GM21390 (cell line): ENCODE data around the gene MAPK1IP1L.

Experiments
- ATAC-seq: cut with Tn5 transposase; IDR thresholded peaks from one replicate; pipeline ENCODE4 v1.9.1; 2021; ENCODE audit not compliant: unreplicated experiment

MAPK1IP1L gene

DNA sequence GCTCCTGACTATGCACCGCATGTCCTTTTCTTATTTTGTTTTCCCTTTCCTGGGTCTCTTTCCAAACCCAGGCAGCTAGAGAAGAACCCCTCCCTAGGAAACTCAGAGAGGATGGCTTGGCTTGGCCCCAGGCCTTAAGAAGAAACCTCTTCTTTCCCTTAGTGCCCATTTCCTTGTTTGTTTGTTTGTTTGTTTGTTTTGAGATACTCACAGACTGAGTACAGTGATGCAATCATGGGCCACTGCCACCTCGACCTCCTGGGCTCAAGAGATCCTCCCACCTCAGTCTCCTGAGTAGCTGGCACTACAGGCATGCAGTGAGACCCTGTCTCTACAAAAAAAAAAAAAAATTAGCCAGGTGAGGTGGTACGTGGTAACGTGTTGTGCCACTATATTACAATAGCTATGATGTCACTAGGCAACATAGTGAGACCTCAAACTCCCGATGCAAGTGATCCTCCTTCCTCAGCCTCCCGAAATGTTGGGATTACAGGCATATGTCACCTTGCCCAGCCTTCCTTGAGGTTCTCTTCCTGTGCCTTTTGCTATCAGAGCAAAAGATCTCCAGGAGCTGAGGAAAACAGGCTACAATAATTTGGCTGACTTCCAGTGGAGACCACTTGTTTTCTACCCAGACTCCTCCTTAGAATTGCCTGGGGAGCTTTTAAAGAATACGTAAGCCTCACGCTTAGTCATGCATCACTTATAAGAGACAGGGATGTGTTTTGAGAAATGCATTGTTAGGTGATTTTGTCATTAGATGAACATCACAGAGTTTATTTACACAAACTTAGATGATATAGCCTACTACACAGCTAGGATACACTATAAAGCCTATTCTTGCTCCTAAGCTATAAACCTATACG, 43.1 kb downstream of the MAPK1IP1L start:
- ATAC-seq, result no peak

DNA sequence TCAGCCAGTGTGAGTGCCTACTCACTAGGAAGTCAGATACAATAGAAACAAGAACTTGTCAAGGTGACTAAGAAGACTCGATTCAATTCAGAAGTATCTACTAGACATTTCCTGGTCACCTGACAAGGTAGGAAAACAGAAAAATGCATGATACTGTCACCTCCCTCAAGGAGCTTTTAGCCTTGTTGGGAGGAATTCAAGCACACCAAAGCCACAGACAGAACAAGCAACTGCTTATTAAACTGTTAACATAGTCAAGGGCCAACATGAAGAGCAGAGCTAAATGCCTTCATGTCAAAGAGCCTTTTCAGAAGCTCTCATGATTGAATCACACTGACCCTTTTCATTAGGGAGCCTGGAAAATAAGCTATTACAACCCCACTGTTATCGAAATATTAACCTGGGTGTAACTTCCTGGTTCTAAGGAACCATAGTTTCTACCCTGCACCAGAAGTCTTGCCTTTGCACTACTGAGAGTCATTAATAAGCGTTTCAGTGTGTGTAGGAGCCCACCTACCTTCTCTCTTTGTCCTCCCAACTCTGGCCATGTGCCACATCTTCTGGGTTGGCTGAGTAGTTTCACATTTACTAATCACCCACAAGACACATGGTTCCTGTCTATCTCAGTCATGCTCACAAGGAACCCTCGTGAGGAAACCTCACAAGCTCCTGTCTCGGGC, 46.6 kb downstream of the MAPK1IP1L start:
- peak; percentile 60 for ATAC-seq

DNA sequence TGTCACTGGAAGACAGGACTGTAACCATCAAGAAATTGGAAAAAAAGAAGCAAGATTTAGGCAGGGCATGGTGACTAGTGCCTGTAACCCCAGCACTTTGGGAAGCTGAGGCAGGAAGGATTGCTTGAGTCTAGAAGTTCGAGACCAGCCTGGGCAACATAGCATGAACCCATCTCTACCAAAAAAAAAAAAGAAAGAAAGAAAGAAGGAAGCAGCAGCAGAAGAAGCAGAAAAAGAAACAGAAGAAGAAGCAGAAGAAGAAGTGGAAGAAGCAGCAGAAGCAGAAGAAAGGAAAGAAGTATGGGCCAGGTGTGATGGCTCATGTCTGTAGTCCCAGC, 47.1 kb downstream of the MAPK1IP1L start:
- no peak for ATAC-seq

DNA sequence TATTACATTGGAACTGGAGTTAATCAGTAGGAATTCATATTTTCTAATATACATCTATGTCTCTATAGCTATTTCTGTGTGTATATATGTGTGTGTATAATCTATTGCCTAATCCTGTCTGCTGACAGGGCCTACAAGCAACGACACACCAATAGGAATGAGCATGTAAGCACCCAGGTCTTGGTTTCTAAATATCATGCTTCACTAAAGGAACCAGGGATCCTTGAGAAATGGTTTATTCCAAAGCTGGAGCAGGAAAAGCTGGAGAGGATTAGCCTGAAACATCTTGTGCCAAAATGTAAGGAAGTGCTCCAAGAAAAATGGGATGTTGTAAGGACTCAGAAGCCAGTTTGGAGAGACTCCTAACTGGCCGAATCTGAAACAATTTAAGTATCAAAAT, 48.3 kb downstream of the MAPK1IP1L start:
- ATAC-seq, result no peak

DNA sequence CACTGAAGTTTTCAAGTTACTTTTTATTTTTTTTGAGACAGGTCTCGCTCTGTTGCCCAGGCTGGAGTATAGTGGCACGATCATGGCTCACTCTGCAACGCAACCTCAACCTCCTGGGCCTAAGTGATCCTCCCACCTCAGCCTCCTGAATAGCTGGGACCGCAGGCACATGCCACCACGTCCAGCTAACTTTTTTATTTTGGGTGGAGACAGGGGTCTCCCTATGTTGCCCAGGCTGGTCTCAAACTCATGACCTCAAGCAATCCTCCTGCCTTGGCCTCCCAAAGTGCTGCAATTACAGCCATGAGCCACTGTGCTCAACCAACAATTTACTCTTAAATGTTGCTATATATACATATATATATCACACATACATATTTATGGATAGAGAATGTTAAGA, 50.3 kb downstream of the MAPK1IP1L start:
- no peak for ATAC-seq

DNA sequence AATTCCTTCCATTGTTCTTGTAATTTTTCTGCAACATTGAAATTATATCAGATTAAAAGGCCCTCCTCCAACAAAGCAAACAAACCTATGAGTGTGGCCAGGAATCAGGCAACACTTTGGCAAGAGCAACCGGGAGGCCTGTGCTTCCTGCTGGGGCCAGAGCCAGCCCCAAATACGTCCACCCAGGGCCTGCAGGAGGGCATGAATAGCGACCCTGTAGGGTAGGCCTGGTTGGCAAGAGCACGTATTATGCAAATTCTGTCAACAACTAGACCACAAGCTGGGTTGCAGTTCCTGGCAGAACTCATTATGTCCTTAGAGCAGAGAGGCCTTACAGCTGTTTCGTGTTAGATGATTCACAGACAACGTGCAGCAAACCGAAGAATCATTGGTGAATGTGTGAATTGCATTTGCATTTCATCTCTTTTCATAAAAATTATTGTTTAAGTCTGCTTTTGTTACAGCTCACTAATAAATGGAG, 50.7 kb downstream of the MAPK1IP1L start:
- peak; percentile 63 for ATAC-seq

DNA sequence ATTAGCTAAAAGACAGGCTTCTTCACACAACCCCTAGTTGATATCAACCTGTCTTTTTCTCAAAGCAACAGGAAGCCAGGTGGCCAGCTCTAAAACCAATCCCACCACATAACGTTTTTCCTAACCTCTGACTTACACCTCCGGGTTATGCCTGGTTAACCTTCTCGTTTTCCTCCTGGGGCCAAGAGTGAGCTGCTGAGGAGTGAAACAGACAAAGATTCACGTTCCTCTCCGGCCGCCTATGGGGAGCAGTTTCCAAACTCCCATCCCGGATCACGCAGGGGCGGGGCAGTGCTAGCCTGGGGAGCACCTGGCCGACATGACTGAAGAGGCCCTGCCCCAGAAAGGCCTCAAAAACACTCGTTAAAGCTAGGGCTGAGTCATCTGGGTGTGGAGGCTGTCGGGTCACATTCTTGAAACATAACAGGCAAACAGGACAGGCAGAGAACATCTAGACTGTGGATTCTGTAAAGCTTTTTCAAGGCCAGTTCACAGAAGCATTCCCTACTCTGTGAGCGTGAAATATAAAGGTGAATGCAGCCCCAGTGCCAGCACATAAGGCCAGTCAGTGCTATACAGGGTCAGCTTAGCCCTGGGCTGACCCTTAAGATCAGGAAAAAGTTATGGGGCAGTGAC, 51.7 kb downstream of the MAPK1IP1L start:
- ATAC-seq, result peak; percentile 36

DNA sequence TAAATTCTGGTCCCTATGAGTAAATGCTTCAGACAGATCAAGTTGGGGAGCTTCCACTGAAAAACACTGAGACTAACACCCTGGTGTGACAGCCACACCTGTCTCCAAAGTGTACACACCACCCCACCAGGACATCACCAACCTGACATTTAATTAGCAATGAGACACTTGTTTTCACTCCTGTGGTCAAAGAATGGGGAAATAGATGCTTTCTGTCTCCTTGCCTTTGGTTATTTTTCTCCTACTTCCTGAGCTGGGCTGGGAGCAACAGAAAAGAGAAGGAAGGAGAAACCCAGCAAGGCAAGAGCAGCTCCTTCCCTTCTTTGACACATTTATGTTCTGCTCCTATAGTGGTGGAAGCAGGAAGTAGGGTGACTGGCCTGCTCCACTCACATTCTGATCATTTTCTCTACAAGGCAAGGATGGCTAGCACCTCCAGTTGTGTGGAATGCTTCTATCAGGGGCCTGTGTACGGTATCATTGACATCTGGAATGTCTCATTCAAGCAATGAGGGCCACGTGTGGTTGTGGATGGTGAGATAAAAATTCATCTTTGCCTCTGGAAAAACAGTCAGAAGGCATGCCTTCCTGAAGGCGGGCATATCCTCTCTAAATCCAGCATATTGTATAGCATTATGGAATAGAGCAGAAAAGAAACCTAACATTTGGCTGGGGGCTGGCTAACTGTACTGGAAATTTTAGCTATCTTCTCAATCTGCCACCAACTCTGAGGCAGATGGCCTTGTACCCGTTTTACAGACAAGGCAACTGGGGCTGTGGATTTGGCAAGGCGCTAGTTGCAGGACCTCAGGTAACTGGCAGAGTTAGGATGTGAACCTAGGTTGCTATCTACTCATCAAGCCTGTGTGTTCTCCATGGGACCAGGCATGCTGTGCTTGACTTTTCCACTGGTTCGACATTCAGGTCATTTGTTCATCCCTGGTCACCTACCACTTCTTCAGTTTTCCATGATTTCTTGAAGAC, 52.8 kb downstream of the MAPK1IP1L start:
- ATAC-seq, result no peak

DNA sequence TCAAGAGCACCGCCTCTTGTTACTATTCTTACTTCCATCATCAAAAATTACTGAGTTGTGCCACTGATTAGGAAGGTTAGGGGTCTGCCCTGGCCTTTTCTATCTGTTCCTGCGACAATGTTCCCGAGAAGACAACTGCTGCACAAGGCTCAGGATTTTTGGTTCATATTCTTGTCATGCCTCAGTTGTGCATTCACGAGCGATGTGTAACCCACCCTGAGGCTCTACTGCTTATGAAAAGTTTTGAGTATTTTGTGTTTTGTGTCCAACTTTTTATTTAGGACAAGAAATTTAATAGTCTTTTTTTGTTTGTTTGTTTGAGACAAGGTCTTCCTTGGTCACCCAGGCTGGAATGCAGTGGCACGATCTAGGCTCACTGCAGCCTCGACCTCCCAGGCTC, 54.5 kb downstream of the MAPK1IP1L start:
- no peak for ATAC-seq

DNA sequence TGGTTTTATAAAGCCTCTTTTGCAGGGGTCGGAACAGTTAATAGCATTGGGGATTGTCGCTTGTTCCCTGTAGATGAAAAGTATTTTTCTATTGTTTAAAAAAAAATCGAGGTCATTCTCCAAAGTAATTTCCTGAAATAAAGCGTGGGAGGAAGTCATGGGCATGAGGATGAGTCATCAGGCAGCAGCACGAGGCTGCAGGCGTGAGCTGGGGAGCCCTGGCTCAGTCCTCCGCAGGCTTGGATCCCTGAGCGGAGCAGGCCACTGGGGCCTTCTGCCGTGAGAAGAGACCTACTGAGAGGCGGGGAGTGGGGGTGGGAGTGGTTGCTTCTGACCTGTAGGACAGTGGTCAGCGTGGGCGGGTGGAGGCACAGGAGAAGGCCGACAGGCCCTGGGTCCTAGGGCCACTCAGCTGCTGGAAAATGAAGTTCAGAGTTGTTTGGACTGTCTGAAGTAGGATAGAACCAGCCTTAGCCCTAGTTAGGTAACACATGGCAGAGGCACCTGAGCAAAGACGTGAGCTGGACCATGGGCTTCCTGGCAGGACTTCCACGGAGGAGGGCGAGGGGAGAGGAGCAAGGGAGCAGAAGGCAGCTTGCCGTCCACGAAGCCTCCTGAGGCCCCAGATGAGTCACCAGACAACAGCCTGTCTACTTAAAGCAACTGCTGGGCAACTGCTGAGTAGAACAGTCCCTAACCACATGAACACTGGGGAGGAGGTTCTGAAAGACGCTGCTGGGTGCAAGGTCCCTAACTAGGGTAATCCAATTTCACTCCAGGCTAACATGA, 56.5 kb downstream of the MAPK1IP1L start:
- ATAC-seq, result no peak

DNA sequence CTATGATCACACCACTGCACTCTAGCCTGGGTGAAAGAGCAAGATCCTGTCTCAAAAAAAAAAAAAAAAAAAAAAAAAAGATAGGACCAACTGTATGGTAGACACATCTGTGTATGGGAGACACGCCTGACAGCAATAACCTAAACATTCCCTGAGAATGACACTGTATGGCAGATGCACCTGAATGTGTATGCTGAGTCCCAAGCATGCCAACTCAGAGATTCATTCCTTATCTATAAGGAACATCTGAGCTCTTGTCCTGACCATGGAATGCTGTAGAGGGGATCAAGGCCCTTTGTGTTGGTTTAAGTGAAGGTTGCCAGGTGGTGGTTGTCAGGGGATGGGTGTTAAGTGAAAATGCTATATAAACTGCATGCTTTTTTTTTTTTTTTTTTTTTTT, 58.4 kb downstream of the MAPK1IP1L start:
- no peak for ATAC-seq

DNA sequence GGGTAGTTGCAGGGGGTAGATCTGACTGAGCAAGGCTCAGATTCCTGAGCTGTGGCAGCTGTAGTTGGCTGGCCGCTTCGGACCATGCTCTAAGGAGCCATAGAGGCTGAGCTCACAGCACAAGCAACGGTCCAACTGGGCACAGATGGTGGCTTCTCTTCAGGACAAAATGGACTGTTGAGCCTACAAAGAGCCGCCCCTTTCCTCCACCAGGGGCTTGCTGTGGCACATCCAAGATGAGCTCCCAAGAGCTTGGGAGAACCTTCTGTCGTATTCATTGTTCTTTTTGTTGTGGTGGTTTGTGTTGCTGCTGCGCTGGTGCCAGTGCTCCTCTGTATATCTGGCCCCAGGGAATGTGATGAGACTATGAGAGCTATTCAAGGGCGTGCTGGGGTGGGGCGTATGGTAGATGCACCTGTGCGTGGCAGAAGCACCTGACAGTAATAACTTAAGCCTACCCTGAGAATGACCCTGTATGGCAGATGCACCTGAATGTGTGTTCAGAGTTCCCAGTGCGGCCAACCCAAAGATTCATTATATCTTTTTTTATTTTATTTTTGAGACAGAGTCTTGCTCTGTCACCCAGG, 59.8 kb downstream of the MAPK1IP1L start:
- ATAC-seq, result no peak

DNA sequence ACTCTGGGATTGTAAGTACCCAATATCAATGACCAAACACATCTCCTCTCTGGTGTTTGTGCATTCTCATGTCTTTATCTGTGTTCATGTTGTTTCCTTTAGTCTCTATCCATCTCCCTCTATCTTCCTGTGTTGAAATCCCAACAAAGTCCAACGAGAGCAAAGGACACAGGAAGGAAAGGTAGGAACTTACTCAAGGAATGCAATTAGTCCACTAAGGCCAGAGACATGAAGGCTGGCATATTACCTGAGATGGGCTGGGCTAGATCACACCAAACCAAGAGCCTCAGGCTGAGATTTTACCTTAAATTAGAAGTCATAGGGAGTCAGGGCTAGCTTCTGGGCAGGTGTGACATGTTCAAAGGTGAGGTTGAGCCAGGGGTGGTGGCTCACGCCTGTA, 63.3 kb downstream of the MAPK1IP1L start:
- ATAC-seq, result no peak

DNA sequence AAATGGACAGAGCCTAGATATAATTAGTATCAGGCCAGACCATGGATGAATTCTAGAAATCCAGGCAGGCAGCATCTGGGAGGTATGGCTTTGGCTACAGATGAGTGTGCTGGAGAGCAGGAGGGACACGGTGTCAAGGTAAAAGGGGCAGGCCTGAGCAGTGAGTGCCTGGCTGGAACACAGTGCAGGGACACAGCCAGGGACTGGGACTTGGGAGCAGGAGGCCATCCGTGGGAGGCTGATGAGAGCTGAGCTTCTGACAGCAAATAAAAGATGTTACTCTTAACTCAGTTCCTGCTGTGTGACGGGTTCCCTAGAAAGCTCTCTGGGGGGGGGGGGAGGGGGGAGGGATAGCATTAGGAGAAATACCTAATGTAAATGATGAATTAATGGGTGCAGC, 64.0 kb downstream of the MAPK1IP1L start:
- ATAC-seq, result no peak

DNA sequence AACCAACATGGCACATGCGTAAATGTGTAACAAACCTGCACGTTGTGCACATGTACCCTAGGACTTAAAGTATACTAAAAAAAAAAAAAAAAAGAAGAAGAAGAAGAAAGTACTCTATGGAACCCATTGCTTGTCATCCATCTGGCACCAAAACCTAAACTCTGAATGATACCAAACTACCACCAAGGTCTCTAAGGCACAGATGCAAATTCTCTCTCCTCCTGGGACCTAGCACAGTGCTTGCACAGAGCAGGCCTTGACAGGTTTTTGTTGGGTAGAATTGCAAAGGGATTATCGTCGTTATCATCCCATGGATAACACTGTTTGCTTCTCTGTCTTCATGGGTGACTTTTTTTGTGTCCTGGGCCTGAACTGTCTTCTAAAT, 64.4 kb downstream of the MAPK1IP1L start:
- ATAC-seq, result no peak

DNA sequence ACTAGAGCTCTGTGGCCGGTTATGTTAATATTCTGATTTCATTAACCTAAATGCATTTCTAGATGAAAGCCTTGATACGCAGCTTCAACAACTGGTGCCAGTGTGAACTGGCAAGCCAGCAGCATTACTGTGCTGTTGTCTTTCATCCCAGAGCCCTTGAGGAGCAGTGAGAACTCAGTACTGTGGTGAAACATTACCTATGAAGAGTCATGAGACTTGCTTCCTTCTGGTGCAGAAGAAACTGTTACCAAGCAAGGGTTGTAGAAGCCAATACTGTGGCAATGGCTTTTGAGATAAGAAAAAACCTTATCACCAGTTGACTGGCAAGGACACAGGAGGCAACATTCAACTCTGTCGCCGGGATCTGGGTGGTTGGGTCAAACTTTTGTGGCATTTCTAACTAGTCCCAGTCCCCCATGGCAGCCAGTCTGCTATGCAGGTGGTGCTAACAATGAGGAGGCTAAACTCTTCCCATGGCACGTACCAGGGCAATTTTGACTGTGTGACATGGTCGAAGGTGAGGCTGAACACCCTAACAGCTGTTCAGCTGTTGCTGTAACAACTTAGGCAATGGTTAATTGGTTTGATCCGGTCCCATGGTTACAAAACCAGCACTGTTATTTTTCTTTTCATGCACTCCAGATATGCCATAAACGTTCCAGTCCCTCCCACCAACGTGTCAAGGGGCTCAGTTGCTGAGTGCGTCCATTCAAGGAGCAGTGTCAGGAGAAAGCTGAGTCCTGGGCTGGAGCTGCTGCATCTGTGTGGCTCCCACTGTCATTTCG, 65.0 kb downstream of the MAPK1IP1L start:
- ATAC-seq, result no peak

DNA sequence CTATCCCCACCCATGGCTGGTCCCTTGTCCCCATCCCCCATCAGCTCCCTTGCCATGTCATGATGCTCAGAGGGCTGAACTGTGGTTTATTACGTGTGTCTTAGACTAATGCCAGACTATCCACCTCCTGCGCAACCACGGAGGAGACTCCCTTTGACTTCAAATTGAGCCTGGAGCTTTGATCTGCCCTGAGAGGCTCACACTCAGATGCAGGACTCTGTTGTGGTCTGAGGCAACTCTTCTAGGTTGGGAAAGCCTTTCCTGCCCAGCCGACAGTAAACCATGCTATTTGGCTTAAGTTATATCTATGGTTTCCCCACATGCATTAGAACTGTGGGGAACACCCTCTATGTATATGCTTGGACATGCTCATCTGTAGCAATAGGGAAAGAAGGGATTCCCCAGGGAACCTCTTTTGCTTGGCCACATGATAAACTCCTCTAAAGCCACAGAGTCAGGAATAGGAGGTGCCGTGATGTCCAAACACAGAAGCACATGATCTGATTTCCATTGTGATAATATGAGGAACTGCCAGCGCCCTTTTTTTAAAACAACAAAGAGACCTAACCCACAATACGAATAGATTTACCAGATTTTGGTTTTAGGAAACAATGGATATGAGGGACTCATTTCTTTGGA, 66.5 kb downstream of the MAPK1IP1L start:
- ATAC-seq, result no peak

DNA sequence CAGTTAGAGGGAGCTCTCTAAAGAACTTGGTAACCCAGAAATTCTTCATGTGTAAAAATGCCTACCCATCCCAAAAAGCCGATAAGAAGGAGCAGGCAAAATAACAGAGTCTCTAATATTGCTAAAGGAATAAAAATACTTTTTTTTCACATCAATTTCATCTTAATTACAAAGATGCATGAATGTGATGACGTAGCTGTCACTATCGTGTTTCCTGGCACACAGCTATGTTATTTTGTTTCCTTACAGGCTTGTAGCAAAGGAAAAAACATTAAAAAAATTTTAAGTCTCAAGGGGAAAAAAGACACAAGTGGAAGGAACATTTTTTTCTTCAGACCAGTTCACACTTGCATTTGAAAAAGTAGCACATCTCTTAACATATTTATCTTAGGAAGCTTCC, 67.3 kb downstream of the MAPK1IP1L start:
- ATAC-seq, result no peak
